HuH-7.5 (cell line): Measurements from ENCODE around the gene STX4.
A peak's percentile ranks its signal among the peaks of the same experiment; 100 is the strongest.

Experiments used
- DNase-seq: peaks from one replicate; pipeline ENCODE4 v3.0.0; 2011; ENCODE audit warnings: low spot score

Gene STX4

GRCh38 chr16:31064882-31065461, 31.6 kb downstream of the STX4 start:
- no peak for DNase-seq

GRCh38 chr16:31067342-31067741, 34.0 kb downstream of the STX4 start:
- no peak for DNase-seq

- no peak for DNase-seq
These were observed 38.5 kb downstream of the STX4 start for GRCh38 chr16:31071861-31072260.

- DNase-seq: peak; percentile 56
These were observed 39.3 kb downstream of the STX4 start for GRCh38 chr16:31072540-31073141.

- peak; percentile 94 for DNase-seq
These were observed 40.0 kb downstream of the STX4 start for GRCh38 chr16:31073142-31073969.

- DNase-seq: peak; percentile 98
These were observed 40.8 kb downstream of the STX4 start, which contains the start of the genes ZNF646 and ZNF668 for GRCh38 chr16:31073970-31074813. TSS of gene ZNF646 (plus strand) at chr16:31074422. CDS start at chr16:31076325, 1,903 bp downstream. TSS of gene ZNF668 (minus strand) at chr16:31074240. CDS start at chr16:31064459, 9,781 bp downstream.

GRCh38 chr16:31074814-31075183, 41.4 kb downstream of the STX4 start:
- DNase-seq: no peak

- DNase-seq: no peak
These were observed 43.0 kb downstream of the STX4 start for GRCh38 chr16:31076319-31076718.

GRCh38 chr16:31077024-31077423, 43.7 kb downstream of the STX4 start:
- no peak for DNase-seq

GRCh38 chr16:31077592-31078396, 44.4 kb downstream of the STX4 start:
- no peak for DNase-seq

GRCh38 chr16:31078597-31079341, 45.4 kb downstream of the STX4 start:
- no peak for DNase-seq

- DNase-seq: no peak
These were observed 46.1 kb downstream of the STX4 start for GRCh38 chr16:31079342-31079944.

GRCh38 chr16:31080035-31080629, 46.8 kb downstream of the STX4 start:
- DNase-seq: no peak

GRCh38 chr16:31080756-31081419, 47.5 kb downstream of the STX4 start:
- DNase-seq: no peak

- DNase-seq: no peak
These were observed 48.3 kb downstream of the STX4 start for GRCh38 chr16:31081428-31082351.

- no peak for DNase-seq
These were observed 49.1 kb downstream of the STX4 start for GRCh38 chr16:31082368-31083045.

- DNase-seq: no peak
These were observed 49.7 kb downstream of the STX4 start for GRCh38 chr16:31083081-31083480.
